Neural crest cell (in vitro differentiated cells): ENCODE measurements around the gene TPBG. TPM values are rescaled to one million over a fixed set of nuclear protein-coding genes. Genes with fewer than 3 reads are reported as not detected.

ENCODE experiments used
- DNase-seq: peaks from one replicate; pipeline ENCODE4 v3.0.0; 2021; ENCODE audit warnings: low read depth, mixed read lengths, low spot score
- H3K27ac Mint-ChIP-seq: one replicate; pipeline ENCODE4 v1.8.0; 2021; ENCODE audit warnings: mild to moderate bottlenecking, mixed read lengths; ENCODE audit not compliant: unreplicated experiment
- H3K27me3 Mint-ChIP-seq: 2 replicates; pipeline ENCODE4 v1.8.0; 2021; ENCODE audit warnings: low read depth, mild to moderate bottlenecking, mixed read lengths
- H3K36me3 Mint-ChIP-seq: 2 replicates; pipeline ENCODE4 v1.8.0; 2021; ENCODE audit warnings: low read depth, mild to moderate bottlenecking, mixed read lengths
- H3K4me1 Mint-ChIP-seq: 2 replicates; pipeline ENCODE4 v1.8.0; 2021; ENCODE audit warnings: mixed read lengths
- H3K4me3 Mint-ChIP-seq: one replicate; pipeline ENCODE4 v1.8.0; 2021; ENCODE audit warnings: mild to moderate bottlenecking, mixed read lengths
- H3K9me3 Mint-ChIP-seq: 2 replicates; pipeline ENCODE4 v1.8.0; 2021; ENCODE audit warnings: mixed read lengths
- total RNA-seq: library from RNA; stranded (reverse); gene quantifications from 2 replicates; pipeline ENCODE4 v1.2.1, GENCODE V29; 2021
- TF ChIP-seq, protein P1 (sequence below): fragments of 200-600 bp; sonication (generic); conservative IDR thresholded peaks from 2 replicates; pipeline ENCODE4 v1.5.0; 2021; ENCODE audit warnings: antibody characterized with exemption, mild to moderate bottlenecking

TPBG gene
- total RNA-seq, 1 donor from 2014 or later, result 22.5 TPM

- Mint-ChIP-seq H3K9me3 (peaks cover 12% of the 10 kb centered on the region), H3K27me3 (no peaks in the 10 kb centered on the region), H3K36me3 (peaks cover 10% of the 10 kb centered on the region), H3K4me1 (peaks cover 8% of the 10 kb centered on the region), H3K4me3 (no peak overlapping the region), H3K27ac (no peak overlapping the region)
- TF ChIP-seq, protein P1, sequence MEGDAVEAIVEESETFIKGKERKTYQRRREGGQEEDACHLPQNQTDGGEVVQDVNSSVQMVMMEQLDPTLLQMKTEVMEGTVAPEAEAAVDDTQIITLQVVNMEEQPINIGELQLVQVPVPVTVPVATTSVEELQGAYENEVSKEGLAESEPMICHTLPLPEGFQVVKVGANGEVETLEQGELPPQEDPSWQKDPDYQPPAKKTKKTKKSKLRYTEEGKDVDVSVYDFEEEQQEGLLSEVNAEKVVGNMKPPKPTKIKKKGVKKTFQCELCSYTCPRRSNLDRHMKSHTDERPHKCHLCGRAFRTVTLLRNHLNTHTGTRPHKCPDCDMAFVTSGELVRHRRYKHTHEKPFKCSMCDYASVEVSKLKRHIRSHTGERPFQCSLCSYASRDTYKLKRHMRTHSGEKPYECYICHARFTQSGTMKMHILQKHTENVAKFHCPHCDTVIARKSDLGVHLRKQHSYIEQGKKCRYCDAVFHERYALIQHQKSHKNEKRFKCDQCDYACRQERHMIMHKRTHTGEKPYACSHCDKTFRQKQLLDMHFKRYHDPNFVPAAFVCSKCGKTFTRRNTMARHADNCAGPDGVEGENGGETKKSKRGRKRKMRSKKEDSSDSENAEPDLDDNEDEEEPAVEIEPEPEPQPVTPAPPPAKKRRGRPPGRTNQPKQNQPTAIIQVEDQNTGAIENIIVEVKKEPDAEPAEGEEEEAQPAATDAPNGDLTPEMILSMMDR, result no peak
- no peak for DNase-seq
Measured at GRCh38 chr6:82376636-82377035, 13.0 kb downstream of the TPBG start.

DNA sequence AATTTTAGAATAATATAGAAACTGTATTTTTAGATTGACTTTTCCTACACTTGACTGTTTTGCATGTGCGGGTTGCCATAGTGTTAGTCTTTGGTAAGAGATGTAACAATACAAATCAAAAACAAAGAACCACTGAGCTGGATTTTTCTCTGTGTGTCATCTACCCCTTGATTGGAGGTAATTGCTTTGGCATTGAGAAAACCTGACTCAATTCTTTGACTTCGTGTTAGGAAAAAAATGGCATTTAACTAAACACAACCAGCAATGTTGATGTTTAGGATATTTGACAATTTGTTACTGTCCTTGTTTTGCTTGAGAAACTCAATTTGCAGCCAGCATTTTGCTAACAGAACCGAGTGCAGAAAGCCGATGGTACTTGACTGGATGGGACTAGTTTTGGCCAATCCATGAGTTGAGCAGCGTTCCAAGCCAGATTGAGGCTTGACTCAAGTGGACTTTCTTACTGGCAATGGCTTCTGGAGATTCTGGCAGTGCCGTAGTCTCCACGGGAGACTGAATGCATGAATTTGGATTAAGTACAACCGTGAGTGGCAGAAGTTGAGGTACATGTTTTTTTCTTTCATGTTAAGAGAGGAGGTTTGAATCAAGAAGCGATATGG, 17.1 kb downstream of the TPBG start:
- no peak overlapping the region for H3K27ac Mint-ChIP-seq
- TF ChIP-seq, protein P1, result no peak
- peaks cover 11% of the 10 kb centered on the region for H3K9me3 Mint-ChIP-seq
- H3K4me1 Mint-ChIP-seq, result peaks cover 8% of the 10 kb centered on the region
- peaks cover 10% of the 10 kb centered on the region for H3K36me3 Mint-ChIP-seq
- H3K27me3 Mint-ChIP-seq, result no peaks in the 10 kb centered on the region
- DNase-seq, result no peak
- H3K4me3 Mint-ChIP-seq, result no peak overlapping the region

DNA sequence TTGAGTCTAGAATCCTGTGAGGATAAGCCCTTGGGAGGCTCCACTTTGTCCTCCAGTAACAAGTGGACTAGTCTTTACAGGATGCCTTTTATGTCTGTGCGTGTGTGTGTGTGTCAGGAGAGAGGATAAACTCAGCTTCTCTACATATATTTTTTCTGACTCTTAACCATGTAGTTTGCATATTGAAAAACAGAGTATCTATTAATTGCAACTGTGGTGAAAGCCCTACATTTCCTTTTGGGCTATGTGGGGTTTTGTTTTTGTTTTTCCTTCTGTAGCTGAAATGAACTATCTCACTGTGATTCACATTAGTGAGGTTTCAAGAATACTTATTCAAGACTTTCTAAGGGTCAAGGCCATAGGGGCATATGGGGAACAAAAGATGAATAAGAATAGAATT, 17.7 kb downstream of the TPBG start:
- H3K27ac Mint-ChIP-seq, result no peak overlapping the region
- H3K36me3 Mint-ChIP-seq, result peaks cover 7% of the 10 kb centered on the region
- H3K27me3 Mint-ChIP-seq, result no peaks in the 10 kb centered on the region
- H3K9me3 Mint-ChIP-seq, result peaks cover 8% of the 10 kb centered on the region
- no peak overlapping the region for H3K4me3 Mint-ChIP-seq
- no peak for DNase-seq
- peaks cover 8% of the 10 kb centered on the region for H3K4me1 Mint-ChIP-seq
- TF ChIP-seq, protein P1, result no peak

DNA sequence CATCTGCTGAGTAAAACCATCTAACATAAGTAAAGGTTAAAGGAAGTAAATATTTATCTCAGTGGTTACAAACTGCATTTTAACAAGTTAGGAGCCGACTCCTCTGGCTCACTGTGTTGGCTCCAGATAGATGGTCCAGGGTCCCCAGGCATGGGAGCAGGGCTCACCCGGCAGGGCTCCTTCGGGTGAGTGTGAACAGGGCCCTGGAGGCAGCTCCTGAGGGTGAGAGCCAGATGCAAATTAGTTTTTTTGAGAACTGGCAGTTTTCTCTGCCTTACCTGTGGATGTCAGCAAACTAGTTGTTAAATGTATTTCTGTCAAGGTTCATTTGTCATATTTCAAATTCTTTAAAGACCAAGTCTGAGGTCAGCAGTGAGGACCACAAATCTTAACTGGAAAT, 21.5 kb downstream of the TPBG start:
- H3K27ac Mint-ChIP-seq, result no peak overlapping the region
- no peaks in the 10 kb centered on the region for H3K9me3 Mint-ChIP-seq
- H3K4me1 Mint-ChIP-seq, result peaks cover 8% of the 10 kb centered on the region
- no peaks in the 10 kb centered on the region for H3K36me3 Mint-ChIP-seq
- TF ChIP-seq, protein P1, result no peak
- H3K27me3 Mint-ChIP-seq, result no peaks in the 10 kb centered on the region
- H3K4me3 Mint-ChIP-seq, result no peak overlapping the region
- no peak for DNase-seq

GRCh38 chr6:82385546-82385945, 21.9 kb downstream of the TPBG start:
- TF ChIP-seq, protein P1, result no peak
- no peak for DNase-seq
- Mint-ChIP-seq H3K4me3 (no peak overlapping the region), H3K4me1 (peaks cover 8% of the 10 kb centered on the region), H3K9me3 (no peaks in the 10 kb centered on the region), H3K27me3 (no peaks in the 10 kb centered on the region), H3K27ac (no peak overlapping the region), H3K36me3 (no peaks in the 10 kb centered on the region)
